IMR-90 (cell line): ENCODE results near the gene CHRNA5. TPM values are rescaled to one million over a fixed set of nuclear protein-coding genes. Genes with fewer than 3 reads are reported as not detected.

Source experiments
- ATAC-seq: fragments of 200-7000 bp; cut with Tn5 transposase; 2 replicates; pipeline ENCODE4 v1.9.1; 2020; ENCODE audit warnings: low read depth, mild to moderate bottlenecking, moderate library complexity
- BruUV-seq: library from RNA; stranded (reverse); fragments of 400-500 nt; replicated peaks from 2 replicates; lab custom pipeline; 2021; lab: Mats Ljungman, UMichigan
- CTCF ChIA-PET: fragments of 300-600 bp; formaldehyde crosslinking; extraction: SDS; loops from one replicate; lab custom pipeline; 2021; ENCODE audit warnings: antibody characterized with exemption; lab: Yijun Ruan, JAX
- POLR2A ChIA-PET: fragments of 300-600 bp; sonication (Branson Sonifier 250); formaldehyde crosslinking; loops from one replicate; lab custom pipeline; 2022; ENCODE audit warnings: antibody characterized with exemption; ENCODE audit not compliant: unreplicated experiment; lab: Charles Lee
- DNase-seq: peaks from one replicate; pipeline ENCODE4 v3.0.0; 2013
- H2AFZ ChIP-seq: replicated peaks from 2 replicates; pipeline ENCODE3; 2013; ENCODE audit warnings: low read length, mild to moderate bottlenecking; ENCODE audit not compliant: poor library complexity
- H2AK5ac ChIP-seq: 2 replicates; pipeline ENCODE4 v1.6.1; 2013; ENCODE audit warnings: low read depth, low read length, inconsistent platforms
- H2AK9ac ChIP-seq: replicated peaks from 2 replicates; pipeline ENCODE3; 2013; ENCODE audit warnings: mild to moderate bottlenecking, low read depth, low read length, moderate library complexity; ENCODE audit not compliant: poor library complexity
- H2BK120ac ChIP-seq: 2 replicates; pipeline ENCODE4 v1.6.1; 2013; ENCODE audit warnings: low read depth, low read length, inconsistent platforms
- H2BK15ac ChIP-seq: 3 replicates; pipeline ENCODE4 v1.6.1; 2013; ENCODE audit warnings: low read depth, low read length, inconsistent platforms
- H2BK20ac ChIP-seq: 2 replicates; pipeline ENCODE4 v1.6.1; 2013; ENCODE audit warnings: low read depth, mild to moderate bottlenecking, inconsistent platforms, low read length, moderate library complexity
- H2BK5ac ChIP-seq: 2 replicates; pipeline ENCODE4 v1.6.1; 2013; ENCODE audit warnings: mild to moderate bottlenecking, low read depth, low read length, inconsistent platforms; ENCODE audit not compliant: poor library complexity, severe bottlenecking
- H3K14ac ChIP-seq: replicated peaks from 2 replicates; pipeline ENCODE4 v1.6.1; 2013; ENCODE audit warnings: low read depth, low read length, inconsistent platforms
- H3K18ac ChIP-seq: 2 replicates; pipeline ENCODE4 v1.6.1; 2013; ENCODE audit warnings: low read depth, low read length, control low read depth
- H3K23ac ChIP-seq: 2 replicates; pipeline ENCODE4 v1.6.1; 2013; ENCODE audit warnings: low read depth, low read length, inconsistent platforms
- H3K27ac ChIP-seq: 2 replicates; pipeline ENCODE4 v1.5.1; 2013; ENCODE audit warnings: mild to moderate bottlenecking, control low read depth, low read length; ENCODE audit not compliant: insufficient read depth
- H3K27me3 ChIP-seq: 2 replicates; pipeline ENCODE4 v1.6.1; 2013; ENCODE audit warnings: low read length; ENCODE audit not compliant: control insufficient read depth, insufficient read depth
- H3K36me3 ChIP-seq: 2 replicates; pipeline ENCODE4 v1.6.1; 2013; ENCODE audit warnings: low read length, mixed read lengths; ENCODE audit not compliant: control insufficient read depth, insufficient read depth
- H3K4ac ChIP-seq: 2 replicates; pipeline ENCODE4 v1.6.1; 2013; ENCODE audit warnings: low read depth, low read length, inconsistent platforms
- H3K4me1 ChIP-seq: 2 replicates; pipeline ENCODE4 v1.6.1; 2013; ENCODE audit warnings: low read length, mixed read lengths; ENCODE audit not compliant: control insufficient read depth, insufficient read depth
- H3K4me2 ChIP-seq: 2 replicates; pipeline ENCODE4 v1.6.1; 2013; ENCODE audit warnings: low read depth, mild to moderate bottlenecking, control low read depth, low read length, moderate library complexity
- H3K4me3 ChIP-seq: 2 replicates; pipeline ENCODE4 v1.5.1; 2013; ENCODE audit warnings: low read depth, mild to moderate bottlenecking, control low read depth, low read length, moderate library complexity; ENCODE audit not compliant: insufficient read depth
- H3K56ac ChIP-seq: 2 replicates; pipeline ENCODE4 v1.6.1; 2013; ENCODE audit warnings: low read length, inconsistent platforms; ENCODE audit not compliant: insufficient read depth; ENCODE audit errors: extremely low read depth
- H3K79me1 ChIP-seq, 2 experiments: 2 replicates each; pipeline ENCODE4 v1.6.1; 2013; ENCODE audit warnings: low read length in 2 of 2, inconsistent platforms in 1 of 2, low read depth in 1 of 2
- H3K9ac ChIP-seq: 2 replicates; pipeline ENCODE4 v1.6.1; 2013; ENCODE audit warnings: low read depth, low read length, control low read depth
- H3K9me1 ChIP-seq: 2 replicates; pipeline ENCODE4 v1.6.1; 2013; ENCODE audit warnings: low read length, inconsistent platforms; ENCODE audit not compliant: insufficient read depth
- H3K9me3 ChIP-seq: 2 replicates; pipeline ENCODE4 v1.6.1; 2013; ENCODE audit warnings: low read length; ENCODE audit not compliant: control insufficient read depth, insufficient read depth
- H4K20me1 ChIP-seq: 2 replicates; pipeline ENCODE4 v1.6.1; 2013; ENCODE audit warnings: low read length, inconsistent platforms; ENCODE audit not compliant: insufficient read depth
- H4K5ac ChIP-seq: 2 replicates; pipeline ENCODE4 v1.6.1; 2013; ENCODE audit warnings: mild to moderate bottlenecking, low read depth, low read length, control low read depth
- H4K8ac ChIP-seq, 2 experiments: 2 replicates each; pipeline ENCODE4 v1.6.1; 2013; ENCODE audit warnings: low read depth in 2 of 2, low read length in 2 of 2, control low read depth in 1 of 2, inconsistent platforms in 1 of 2
- H4K91ac ChIP-seq: 2 replicates; pipeline ENCODE4 v1.6.1; 2013; ENCODE audit warnings: low read depth, low read length, inconsistent platforms; ENCODE audit not compliant: insufficient read depth
- BHLHE40 ChIP-seq: fragments of 150-350 bp; IDR thresholded peaks from 2 replicates; pipeline ENCODE4 v1.6.1; 2016; ENCODE audit warnings: mild to moderate bottlenecking, low read depth, low read length
- MAZ ChIP-seq: IDR thresholded peaks from 2 replicates; pipeline ENCODE4 v1.6.1; 2012; ENCODE audit warnings: low read depth, mild to moderate bottlenecking, low read length, improper control_type of control experiment, moderate library complexity, borderline replicate concordance
- POLR2A ChIP-seq: IDR thresholded peaks from 2 replicates; pipeline ENCODE4 v1.6.1; 2012; ENCODE audit warnings: mild to moderate bottlenecking, low read depth, low read length
- RFX5 ChIP-seq: IDR thresholded peaks from 2 replicates; pipeline ENCODE4 v1.8.0; 2012; ENCODE audit warnings: low read depth, mild to moderate bottlenecking, low read length, moderate library complexity
- WGBS, 2 experiments: methylation state at CpG; one replicate each; pipeline versions ENCODE4 v1.1.5 to v1.1.7; 2013; ENCODE audit warnings: missing lambda C conversion rate in 2 of 2; ENCODE audit not compliant: insufficient read length in 1 of 2; ENCODE audit errors: extremely low coverage in 2 of 2; 5-methylcytosine and 5-hydroxymethylcytosine counted together
- dilution Hi-C: fragments of 300-500 bp; cut with HindIII; formaldehyde crosslinking; loops from one replicate; pipeline ENCODE4 v1.14.3; 2018; ENCODE audit warnings: low sequenced_read_pairs; ENCODE audit not compliant: unreplicated experiment
- in situ Hi-C: fragments of 300-500 bp; cut with MboI; formaldehyde crosslinking; loops from 3 replicates; pipeline ENCODE4 v1.14.3; 2019; ENCODE audit warnings: low sequenced_read_pairs, inconsistent platforms, mixed read lengths
- intact Hi-C: fragments of 100-400 bp; cut with micrococcal nuclease; formaldehyde crosslinking; loops from 2 replicates; pipeline ENCODE4 v1.10.0; 2022
- polyA plus RNA-seq, 3 experiments: library from polyadenylated mRNA; depleted of rRNA; stranded (reverse); fragments of >200 nt; gene quantifications; 2 replicates each; pipeline ENCODE4 v1.2.3, GENCODE V29; 2012; ENCODE audit warnings: low replicate concordance in 1 of 3
- total RNA-seq: library from RNA; depleted of rRNA; stranded (reverse); fragments of >200 nt; gene quantifications from 2 replicates; pipeline ENCODE4 v1.2.3, GENCODE V29; 2012
- TF ChIP-seq, protein P1 (sequence below): conservative IDR thresholded peaks from 2 replicates; pipeline ENCODE4 v1.5.1; 2012; ENCODE audit warnings: mild to moderate bottlenecking, low read depth, low read length, improper control_type of control experiment

The CHRNA5 gene
- total and polyA plus RNA-seq, 2 of the 4 experiments (the other 2 are of a cell fraction), result 0.54 to 0.94 TPM

GRCh38 chr15:78620527-78621421 is 55.5 kb downstream of the CHRNA5 start, which contains the start of gene CHRNA3:
Gene CHRNA3, minus strand, starts transcription at chr15:78620996. Its CDS starts 202 bp downstream, at chr15:78620794.
- ATAC-seq, result no peak
- intact Hi-C loops, result no loop called here
- WGBS, 2 experiments, result 5% methylated on average over 30 of the region's 102 CpGs; no CpG with 5 or more reads in 1 of the 2 experiments
- Histone ChIP-seq H3K9me3 (no peaks in the 10 kb centered on the region), H2BK5ac (no peak within 1 kb of the TSS), H2AFZ (peak within 1 kb of the TSS; percentile 51), H4K20me1 (peaks cover 6% of the 10 kb centered on the region), H2BK15ac (no peak within 1 kb of the TSS), H2AK9ac (no peak within 1 kb of the TSS), H3K4me3 (no peak within 1 kb of the TSS), H3K4me2 (peak within 1 kb of the TSS; percentile 13; the same call in 1 of the 2 replicates), H2BK120ac (no peak within 1 kb of the TSS), H3K9ac (no peak within 1 kb of the TSS), H3K9me1 (no peaks in the 10 kb centered on the region), H3K4me1 (no peaks in the 10 kb centered on the region), H2AK5ac (no peak within 1 kb of the TSS), H3K4ac (no peak within 1 kb of the TSS), H3K18ac (no peak within 1 kb of the TSS), H4K91ac (no peak within 1 kb of the TSS), H3K56ac (no peak within 1 kb of the TSS), H3K27ac (no peak within 1 kb of the TSS), H4K8ac (no peak within 1 kb of the TSS), H4K5ac (no peak within 1 kb of the TSS), H2BK20ac (no peak within 1 kb of the TSS), H3K36me3 (no peaks in the 10 kb centered on the region), H3K79me1 (no peaks in the 10 kb centered on the region), H3K27me3 (peaks cover 57% of the 10 kb centered on the region), H3K23ac (no peak within 1 kb of the TSS), H3K14ac (no peak within 1 kb of the TSS)
- ChIA-PET POLR2A (no interaction called here), CTCF (no interaction called here)
- no peak for DNase-seq
- BruUV-seq, result no TSS peak
- TF ChIP-seq MAZ, result no peak
- no peak for TF ChIP-seq POLR2A
- TF ChIP-seq, protein P1, sequence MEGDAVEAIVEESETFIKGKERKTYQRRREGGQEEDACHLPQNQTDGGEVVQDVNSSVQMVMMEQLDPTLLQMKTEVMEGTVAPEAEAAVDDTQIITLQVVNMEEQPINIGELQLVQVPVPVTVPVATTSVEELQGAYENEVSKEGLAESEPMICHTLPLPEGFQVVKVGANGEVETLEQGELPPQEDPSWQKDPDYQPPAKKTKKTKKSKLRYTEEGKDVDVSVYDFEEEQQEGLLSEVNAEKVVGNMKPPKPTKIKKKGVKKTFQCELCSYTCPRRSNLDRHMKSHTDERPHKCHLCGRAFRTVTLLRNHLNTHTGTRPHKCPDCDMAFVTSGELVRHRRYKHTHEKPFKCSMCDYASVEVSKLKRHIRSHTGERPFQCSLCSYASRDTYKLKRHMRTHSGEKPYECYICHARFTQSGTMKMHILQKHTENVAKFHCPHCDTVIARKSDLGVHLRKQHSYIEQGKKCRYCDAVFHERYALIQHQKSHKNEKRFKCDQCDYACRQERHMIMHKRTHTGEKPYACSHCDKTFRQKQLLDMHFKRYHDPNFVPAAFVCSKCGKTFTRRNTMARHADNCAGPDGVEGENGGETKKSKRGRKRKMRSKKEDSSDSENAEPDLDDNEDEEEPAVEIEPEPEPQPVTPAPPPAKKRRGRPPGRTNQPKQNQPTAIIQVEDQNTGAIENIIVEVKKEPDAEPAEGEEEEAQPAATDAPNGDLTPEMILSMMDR, result no peak
- no peak for TF ChIP-seq BHLHE40
- no peak for TF ChIP-seq RFX5
- dilution Hi-C loops, result no loop called here
- in situ Hi-C loops, result no loop called here
